Measurements from ENCODE around the gene UNC119B. TPM values are rescaled to one million over a fixed set of nuclear protein-coding genes. Genes with fewer than 3 reads are reported as not detected.

UNC119B gene
- total RNA-seq, 1 experiment from 2014 or later: 33.8 TPM

DNA sequence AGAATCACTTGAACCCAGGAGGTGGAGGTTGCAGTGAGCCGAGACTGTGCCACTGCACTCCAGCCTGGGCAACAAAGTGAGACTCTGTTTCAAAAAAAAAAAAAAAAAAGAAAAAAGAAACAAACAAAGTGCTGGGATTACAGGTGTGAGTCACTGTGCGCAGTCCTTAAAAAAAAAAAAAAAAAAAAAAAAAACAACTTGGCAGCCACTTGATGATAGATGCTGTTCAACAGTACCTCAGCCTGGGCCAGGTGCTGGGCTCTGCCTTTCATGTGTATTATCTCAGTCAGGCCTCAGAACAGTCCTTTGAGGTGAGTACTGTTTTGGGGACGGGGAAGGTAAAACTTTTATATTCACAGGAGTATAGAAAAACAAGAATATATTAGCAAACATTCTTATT, 24.9 kb downstream of the UNC119B start:
- intact Hi-C loops (cut with micrococcal nuclease): no loop called here
- TF ChIP-seq ZNF274 (IDR thresholded peaks at IDR 0.05; ENCODE audit: low read depth, low read length) (no peak), POLR2AphosphoS5 (IDR thresholded peaks at IDR 0.05; ENCODE audit: low read depth, low read length) (no peak), FOSL1 (IDR thresholded peaks at IDR 0.05; ENCODE audit: low read depth) (no peak), TCF7L2 (IDR thresholded peaks at IDR 0.05; ENCODE audit: borderline replicate concordance, extremely low read depth, insufficient read depth, insufficient read length) (no peak), EGR1 (IDR thresholded peaks at IDR 0.05; ENCODE audit: low read depth) (no peak), SIN3A (IDR thresholded peaks at IDR 0.05; ENCODE audit: low read depth) (no peak), JUND (IDR thresholded peaks at IDR 0.05) (no peak), CEBPB (IDR thresholded peaks at IDR 0.05; ENCODE audit: low read depth) (no peak), CBX3 (IDR thresholded peaks at IDR 0.05; ENCODE audit: low read depth) (no peak), ELF1 (IDR thresholded peaks at IDR 0.05; ENCODE audit: borderline replicate concordance, low read depth) (no peak), YY1 (IDR thresholded peaks at IDR 0.05; ENCODE audit: extremely low read depth, insufficient replicate concordance, low read depth, low read length) (no peak), POLR2A (IDR thresholded peaks at IDR 0.05; ENCODE audit: borderline replicate concordance, extremely low read depth, insufficient read depth, insufficient read length) (no peak), RAD21 (IDR thresholded peaks at IDR 0.05; ENCODE audit: low read depth) (no peak), EZH2phosphoT487 (IDR thresholded peaks at IDR 0.05; ENCODE audit: borderline replicate concordance) (no peak)
- TF ChIP-seq, protein P1, sequence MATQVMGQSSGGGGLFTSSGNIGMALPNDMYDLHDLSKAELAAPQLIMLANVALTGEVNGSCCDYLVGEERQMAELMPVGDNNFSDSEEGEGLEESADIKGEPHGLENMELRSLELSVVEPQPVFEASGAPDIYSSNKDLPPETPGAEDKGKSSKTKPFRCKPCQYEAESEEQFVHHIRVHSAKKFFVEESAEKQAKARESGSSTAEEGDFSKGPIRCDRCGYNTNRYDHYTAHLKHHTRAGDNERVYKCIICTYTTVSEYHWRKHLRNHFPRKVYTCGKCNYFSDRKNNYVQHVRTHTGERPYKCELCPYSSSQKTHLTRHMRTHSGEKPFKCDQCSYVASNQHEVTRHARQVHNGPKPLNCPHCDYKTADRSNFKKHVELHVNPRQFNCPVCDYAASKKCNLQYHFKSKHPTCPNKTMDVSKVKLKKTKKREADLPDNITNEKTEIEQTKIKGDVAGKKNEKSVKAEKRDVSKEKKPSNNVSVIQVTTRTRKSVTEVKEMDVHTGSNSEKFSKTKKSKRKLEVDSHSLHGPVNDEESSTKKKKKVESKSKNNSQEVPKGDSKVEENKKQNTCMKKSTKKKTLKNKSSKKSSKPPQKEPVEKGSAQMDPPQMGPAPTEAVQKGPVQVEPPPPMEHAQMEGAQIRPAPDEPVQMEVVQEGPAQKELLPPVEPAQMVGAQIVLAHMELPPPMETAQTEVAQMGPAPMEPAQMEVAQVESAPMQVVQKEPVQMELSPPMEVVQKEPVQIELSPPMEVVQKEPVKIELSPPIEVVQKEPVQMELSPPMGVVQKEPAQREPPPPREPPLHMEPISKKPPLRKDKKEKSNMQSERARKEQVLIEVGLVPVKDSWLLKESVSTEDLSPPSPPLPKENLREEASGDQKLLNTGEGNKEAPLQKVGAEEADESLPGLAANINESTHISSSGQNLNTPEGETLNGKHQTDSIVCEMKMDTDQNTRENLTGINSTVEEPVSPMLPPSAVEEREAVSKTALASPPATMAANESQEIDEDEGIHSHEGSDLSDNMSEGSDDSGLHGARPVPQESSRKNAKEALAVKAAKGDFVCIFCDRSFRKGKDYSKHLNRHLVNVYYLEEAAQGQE (IDR thresholded peaks at IDR 0.05; ENCODE audit: low read depth): no peak
- TF ChIP-seq, protein P2, sequence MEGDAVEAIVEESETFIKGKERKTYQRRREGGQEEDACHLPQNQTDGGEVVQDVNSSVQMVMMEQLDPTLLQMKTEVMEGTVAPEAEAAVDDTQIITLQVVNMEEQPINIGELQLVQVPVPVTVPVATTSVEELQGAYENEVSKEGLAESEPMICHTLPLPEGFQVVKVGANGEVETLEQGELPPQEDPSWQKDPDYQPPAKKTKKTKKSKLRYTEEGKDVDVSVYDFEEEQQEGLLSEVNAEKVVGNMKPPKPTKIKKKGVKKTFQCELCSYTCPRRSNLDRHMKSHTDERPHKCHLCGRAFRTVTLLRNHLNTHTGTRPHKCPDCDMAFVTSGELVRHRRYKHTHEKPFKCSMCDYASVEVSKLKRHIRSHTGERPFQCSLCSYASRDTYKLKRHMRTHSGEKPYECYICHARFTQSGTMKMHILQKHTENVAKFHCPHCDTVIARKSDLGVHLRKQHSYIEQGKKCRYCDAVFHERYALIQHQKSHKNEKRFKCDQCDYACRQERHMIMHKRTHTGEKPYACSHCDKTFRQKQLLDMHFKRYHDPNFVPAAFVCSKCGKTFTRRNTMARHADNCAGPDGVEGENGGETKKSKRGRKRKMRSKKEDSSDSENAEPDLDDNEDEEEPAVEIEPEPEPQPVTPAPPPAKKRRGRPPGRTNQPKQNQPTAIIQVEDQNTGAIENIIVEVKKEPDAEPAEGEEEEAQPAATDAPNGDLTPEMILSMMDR (IDR thresholded peaks at IDR 0.05 in 2 of 3, conservative IDR thresholded peaks at IDR 0.05 in 1 of 3; ENCODE audit: borderline replicate concordance in 1 of 3, insufficient read depth in 1 of 3, low read depth in 2 of 3, low read length in 2 of 3): no peak
- TF ChIP-seq, protein P3, sequence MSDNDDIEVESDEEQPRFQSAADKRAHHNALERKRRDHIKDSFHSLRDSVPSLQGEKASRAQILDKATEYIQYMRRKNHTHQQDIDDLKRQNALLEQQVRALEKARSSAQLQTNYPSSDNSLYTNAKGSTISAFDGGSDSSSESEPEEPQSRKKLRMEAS (IDR thresholded peaks at IDR 0.05): no peak
- TF ChIP-seq, protein P4, sequence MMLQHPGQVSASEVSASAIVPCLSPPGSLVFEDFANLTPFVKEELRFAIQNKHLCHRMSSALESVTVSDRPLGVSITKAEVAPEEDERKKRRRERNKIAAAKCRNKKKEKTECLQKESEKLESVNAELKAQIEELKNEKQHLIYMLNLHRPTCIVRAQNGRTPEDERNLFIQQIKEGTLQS (IDR thresholded peaks at IDR 0.05): no peak
- no peaks in the 10 kb centered on the region for H3K9me3 ChIP-seq (ENCODE audit: control insufficient read depth in 1 of 2, insufficient read depth in 1 of 2, low read depth in 1 of 2, low read length in 2 of 2)
- ChIA-PET CTCF (no interaction called here), RAD21 (ENCODE audit: low non-redundant PET in 1 of 2, low total read pairs in 2 of 2, uncharacterized antibody in 2 of 2, unreplicated experiment in 2 of 2) (no interaction called here), POLR2A (no interaction called here)
- no peak overlapping the region for H3K9ac ChIP-seq (ENCODE audit: low read length)
- H3K27ac ChIP-seq (ENCODE audit: low read depth, low read length): no peak overlapping the region
- no peak overlapping the region for H3K4me3 ChIP-seq (replicated peaks in 1 of 2; ENCODE audit: low read depth in 1 of 2, low read length in 2 of 2)
- peaks cover 0 to 4% of the 10 kb centered on the region in 2 experiments; a peak in 1 of 4 replicates for H3K36me3 ChIP-seq (ENCODE audit: control insufficient read depth in 1 of 2, insufficient read depth in 2 of 2, low read length in 2 of 2)
- no peak overlapping the region for H2AFZ ChIP-seq (ENCODE audit: low read depth, low read length, poor library complexity, severe bottlenecking)
- H3K4me1 ChIP-seq (ENCODE audit: control insufficient read depth in 1 of 2, insufficient read depth in 2 of 2, low read length in 2 of 2): no peaks in the 10 kb centered on the region
- no TSS peak for BruUV-seq (replicated peaks)
- H3K79me2 ChIP-seq (ENCODE audit: insufficient read depth, low read length): no peaks in the 10 kb centered on the region
- ATAC-seq: no peak; the same call in 1 of the 2 replicates
- no peak overlapping the region for H3K4me2 ChIP-seq (ENCODE audit: low read length)
- no peak for DNase-seq (ENCODE audit: low read depth, low spot score)
- H4K20me1 ChIP-seq (ENCODE audit: insufficient read depth): no peaks in the 10 kb centered on the region
- H3K9me2 ChIP-seq (ENCODE audit: insufficient read depth): no peaks in the 10 kb centered on the region
- H3K27me3 ChIP-seq (ENCODE audit: insufficient read depth, low read length): no peaks in the 10 kb centered on the region

Measured in HCT116 (cell line).